GM12878 (cell line): ENCODE data around the gene POLA1. TPM values are rescaled to one million over a fixed set of nuclear protein-coding genes. Genes with fewer than 3 reads are reported as not detected.

ENCODE experiments used
- ATAC-seq: fragments of 200-7000 bp; cut with Tn5 transposase; 3 replicates; pipeline ENCODE4 v1.9.1; 2020; ENCODE audit warnings: mild to moderate bottlenecking, moderate library complexity
- BruUV-seq: library from RNA; stranded (reverse); fragments of 400-500 nt; replicated peaks from 2 replicates; lab custom pipeline; 2021; lab: Mats Ljungman, UMichigan
- CTCF ChIA-PET: fragments of 300-600 bp; sonication (Branson Sonifier 250); formaldehyde crosslinking; extraction: SDS; loops from one replicate; lab custom pipeline; 2021; ENCODE audit warnings: inconsistent platforms; lab: Yijun Ruan, JAX
- POLR2A ChIA-PET: fragments of 350-600 bp; formaldehyde crosslinking; extraction: SDS; loops from one replicate; lab custom pipeline; 2021; ENCODE audit warnings: inconsistent platforms; lab: Charles Lee
- RAD21 ChIA-PET: fragments of 300-600 bp; sonication (Branson Sonifier 250); formaldehyde crosslinking; loops from one replicate; lab custom pipeline; 2023; ENCODE audit warnings: antibody characterized with exemption; ENCODE audit not compliant: unreplicated experiment; lab: Charles Lee
- SMC1A ChIA-PET: fragments of 300-600 bp; sonication (Branson Sonifier 250); formaldehyde crosslinking; loops from one replicate; lab custom pipeline; 2023; ENCODE audit not compliant: unreplicated experiment, uncharacterized antibody; lab: Charles Lee
- DNase-seq: peaks from one replicate; pipeline ENCODE4 v3.0.0-alpha.2; 2011; ENCODE audit warnings: low read depth, low spot score
- FAIRE-seq: peaks from 3 replicates; lab custom pipeline; 2011; peaks lifted over from hg19 to GRCh38; lab: Jason Lieb, UNC
- H2AFZ ChIP-seq: 2 replicates; pipeline ENCODE4 v1.6.0; 2011; ENCODE audit warnings: low read depth, low read length, control low read depth; ENCODE audit not compliant: control insufficient read depth
- H3K27ac ChIP-seq: 2 replicates; pipeline ENCODE4 v1.5.1; 2011; ENCODE audit warnings: control low read depth; ENCODE audit not compliant: control insufficient read depth, insufficient read depth
- H3K27me3 ChIP-seq, 2 experiments: replicated peaks in 1 of 2; 2 replicates each; pipeline versions ENCODE4 v1.6.0 to v1.6.1; 2011; ENCODE audit warnings: low read length in 1 of 2; ENCODE audit not compliant: control insufficient read depth in 2 of 2, insufficient read depth in 2 of 2
- H3K36me3 ChIP-seq, 2 experiments: 2 replicates each; pipeline ENCODE4 v1.5.1; 2011; ENCODE audit warnings: low read length in 1 of 2; ENCODE audit not compliant: control insufficient read depth in 2 of 2, insufficient read depth in 2 of 2
- H3K4me1 ChIP-seq: 2 replicates; pipeline ENCODE4 v1.6.1; 2011; ENCODE audit warnings: mild to moderate bottlenecking, low read length, moderate library complexity, mixed read lengths; ENCODE audit not compliant: control insufficient read depth, insufficient read depth
- H3K4me2 ChIP-seq: 2 replicates; pipeline ENCODE4 v1.6.0; 2011; ENCODE audit warnings: control low read depth; ENCODE audit not compliant: control insufficient read depth, insufficient read depth
- H3K4me3 ChIP-seq: fragments of 200-600 bp; sonication (generic); 2 replicates; pipeline ENCODE4 v1.5.1; 2016
- H3K79me2 ChIP-seq: 2 replicates; pipeline ENCODE4 v1.6.0; 2011; ENCODE audit warnings: low read length; ENCODE audit not compliant: control insufficient read depth, insufficient read depth
- H3K9ac ChIP-seq: 2 replicates; pipeline ENCODE4 v1.8.0; 2011; ENCODE audit warnings: low read length, control low read depth, mixed read lengths; ENCODE audit not compliant: control insufficient read depth, insufficient read depth
- H3K9me3 ChIP-seq: replicated peaks from 3 replicates; pipeline ENCODE4 v1.5.1; 2011; ENCODE audit warnings: mild to moderate bottlenecking, low read length; ENCODE audit not compliant: control insufficient read depth, insufficient read depth
- H4K20me1 ChIP-seq: 2 replicates; pipeline ENCODE4 v1.6.0; 2011; ENCODE audit not compliant: control insufficient read depth, insufficient read depth
- CTCF ChIP-seq, 3 experiments: IDR thresholded peaks in 2 of 3; conservative IDR thresholded peaks in 1 of 3; 2 replicates each; pipeline ENCODE4 v1.5.1; 2011; ENCODE audit warnings: low read depth in 3 of 3, low read length in 3 of 3, mild to moderate bottlenecking in 3 of 3, control low read depth in 2 of 3, moderate library complexity in 2 of 3, inconsistent platforms in 1 of 3, mixed read lengths in 1 of 3; ENCODE audit not compliant: control insufficient read depth in 2 of 3, insufficient read depth in 1 of 3; ENCODE audit errors: extremely low read depth in 1 of 3
- NFIC ChIP-seq: IDR thresholded peaks from 2 replicates; pipeline ENCODE4 v1.6.1; 2012; ENCODE audit warnings: low read depth, mild to moderate bottlenecking, inconsistent platforms, low read length, moderate library complexity
- NKRF ChIP-seq: fragments of 450-650 bp; conservative IDR thresholded peaks from 2 replicates; pipeline ENCODE4 v1.6.1; 2017; ENCODE audit warnings: mild to moderate bottlenecking, moderate library complexity
- POLR2AphosphoS2 ChIP-seq: IDR thresholded peaks from 2 replicates; pipeline ENCODE4 v1.6.1; 2011; ENCODE audit warnings: low read depth, mild to moderate bottlenecking, low read length, improper control_type of control experiment, moderate library complexity
- STAT3 ChIP-seq: IDR thresholded peaks from 2 replicates; pipeline ENCODE4 v1.6.1; 2011; ENCODE audit warnings: low read depth, low read length, improper control_type of control experiment
- WRNIP1 ChIP-seq: IDR thresholded peaks from 2 replicates; pipeline ENCODE4 v1.6.1; 2011; ENCODE audit warnings: low read depth, low read length, improper control_type of control experiment, borderline replicate concordance
- ZNF687 ChIP-seq: fragments of 450-650 bp; IDR thresholded peaks from 2 replicates; pipeline ENCODE4 v1.6.1; 2017; ENCODE audit warnings: mild to moderate bottlenecking, moderate library complexity
- ZSCAN29 ChIP-seq: fragments of 450-650 bp; IDR thresholded peaks from 2 replicates; pipeline ENCODE4 v1.6.1; 2017; ENCODE audit warnings: mild to moderate bottlenecking, moderate library complexity
- WGBS: methylation state at CpG from one replicate; pipeline ENCODE4 v1.1.6; 2016; ENCODE audit warnings: low lambda C conversion rate; ENCODE audit not compliant: insufficient replicate concordance, insufficient coverage; ENCODE audit errors: missing lambda C conversion rate; 5-methylcytosine and 5-hydroxymethylcytosine counted together
- in situ Hi-C: fragments of 300-500 bp; cut with MboI; formaldehyde crosslinking; loops from 9 replicates; pipeline ENCODE4 v1.14.3; 2018; ENCODE audit warnings: mixed read lengths
- intact Hi-C: fragments of 100-400 bp; cut with micrococcal nuclease; formaldehyde crosslinking; loops from one replicate; pipeline ENCODE4 v1.14.2; 2022; ENCODE audit not compliant: unreplicated experiment
- polyA plus RNA-seq, 11 experiments: library from polyadenylated mRNA; depleted of rRNA in 4 of 11; unstranded in 6 of 11; stranded (reverse) in 5 of 11; fragments of >200 nt; fragmentation: Nextera tagmentation in 4 of 11; fragmentation: Illumina TruSeq in 1 of 11; extraction: Ambion mirVana in 4 of 11; extraction: Trizol in 1 of 11; gene quantifications; 1 replicate in 1 of 11; 2 replicates in 10 of 11; pipeline versions ENCODE4 v1.2.1 to v1.2.3, GENCODE V29; 2011 to 2016; ENCODE audit warnings: inconsistent platforms in 2 of 11, missing spikeins in 2 of 11, low read depth in 1 of 11
- total RNA-seq, 4 experiments: library from RNA; depleted of rRNA in 3 of 4; stranded (reverse); fragments of >200 nt in 3 of 4; fragmentation: Illumina TruSeq in 1 of 4; extraction: Trizol in 1 of 4; gene quantifications; 2 replicates each; pipeline versions ENCODE4 v1.2.1 to v1.2.3, GENCODE V29; 2013 to 2021

POLA1 gene
- total and polyA plus RNA-seq, 10 of the 15 experiments (the other 5 are each of a cell fraction or from before 2014, with no cell fraction given): 6.5 to 34.7 (median 24.8) TPM

GRCh38 chrX:24969812-24970211 lies 276.1 kb downstream of the POLA1 start (continued):
- TF ChIP-seq POLR2AphosphoS2: no peak
- TF ChIP-seq ZSCAN29: no peak
- no peak for TF ChIP-seq NKRF
- no peak for TF ChIP-seq STAT3
- TF ChIP-seq ZNF687: no peak

DNA sequence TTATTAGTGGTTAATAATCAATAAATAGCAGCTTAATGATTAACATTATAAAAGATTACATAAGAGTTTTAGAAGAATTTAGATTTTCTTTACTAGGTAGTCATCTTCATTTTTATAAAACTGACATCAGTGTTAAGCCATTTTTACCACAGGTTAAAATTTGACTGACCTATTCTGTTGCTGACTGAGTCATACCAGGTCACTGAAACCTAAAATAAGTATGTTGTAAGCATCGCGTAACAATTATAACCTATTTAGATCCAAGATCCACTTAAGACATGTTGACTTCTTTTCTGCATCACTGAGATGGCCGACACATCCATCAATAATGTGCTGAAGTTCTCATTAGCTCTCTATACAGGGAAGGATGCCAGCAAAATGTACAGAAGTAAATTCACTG lies 285.4 kb downstream of the POLA1 start:
- Histone ChIP-seq H4K20me1 (no peaks in the 10 kb centered on the region), H3K9me3 (no peaks in the 10 kb centered on the region), H2AFZ (no peak overlapping the region), H3K36me3 (no peaks in the 10 kb centered on the region), H3K27ac (no peak overlapping the region), H3K27me3 (no peaks in the 10 kb centered on the region), H3K4me3 (no peak overlapping the region), H3K79me2 (no peaks in the 10 kb centered on the region), H3K4me1 (no peaks in the 10 kb centered on the region), H3K9ac (no peak overlapping the region), H3K4me2 (no peak overlapping the region)
- DNase-seq (no peak), FAIRE-seq (no peak), ATAC-seq (no peak)
- ChIA-PET POLR2A (no interaction called here), RAD21 (no interaction called here), CTCF (no interaction called here), SMC1A (no interaction called here)
- in situ Hi-C loops: no loop called here
- WGBS: 81% methylated on average over 3 of the region's 3 CpGs
- TF ChIP-seq NFIC: no peak
- no peak for TF ChIP-seq WRNIP1
- no peak for TF ChIP-seq CTCF (IDR thresholded peaks at IDR 0.05 in 2 of 3, conservative IDR thresholded peaks at IDR 0.05 in 1 of 3; ENCODE audit: control insufficient read depth in 2 of 3, extremely low read depth in 1 of 3, insufficient read depth in 1 of 3, low read depth in 3 of 3, low read length in 3 of 3)
- intact Hi-C loops: no loop called here
- BruUV-seq: no TSS peak
